ENCODE results near the gene CISD3. TPM values are rescaled to one million over a fixed set of nuclear protein-coding genes. Genes with fewer than 3 reads are reported as not detected.

The CISD3 gene
- total and polyA plus RNA-seq, 10 of the 15 experiments (the other 5 are each of a cell fraction or from before 2014, with no cell fraction given), result 2.6 to 38.1 (median 8.1) TPM

GRCh38 chr17:38702166-38702915 is 27.8 kb upstream of the CISD3 start (continued):
- TF ChIP-seq ZBTB40 (IDR thresholded peaks at IDR 0.05; ENCODE audit: borderline replicate concordance) (no peak), NR2C1 (IDR thresholded peaks at IDR 0.05) (peak; percentile 91), MTA3 (IDR thresholded peaks at IDR 0.05; ENCODE audit: borderline replicate concordance, low read length) (no peak), KAT2A (conservative IDR thresholded peaks at IDR 0.05; ENCODE audit: control insufficient read depth, low read depth, low read length) (no peak), NRF1 (conservative IDR thresholded peaks at IDR 0.05; ENCODE audit: low read depth, low read length) (no peak), EGR1 (IDR thresholded peaks at IDR 0.05; ENCODE audit: borderline replicate concordance in 1 of 2, low read depth in 2 of 2, low read length in 2 of 2) (peak in 1 of 2 experiments; percentile 30; a peak in 1 of 3 replicates), RCOR1 (conservative IDR thresholded peaks at IDR 0.05; ENCODE audit: low read depth, low read length) (peak; percentile 41; the same call in 1 of the 2 replicates), ESRRA (IDR thresholded peaks at IDR 0.05; ENCODE audit: low read length) (no peak), YY1 (IDR thresholded peaks at IDR 0.05; ENCODE audit: low read depth, low read length) (peak; percentile 50), RBBP5 (conservative IDR thresholded peaks at IDR 0.05) (no peak), WRNIP1 (IDR thresholded peaks at IDR 0.05; ENCODE audit: borderline replicate concordance, low read depth, low read length) (no peak), IKZF1 (conservative IDR thresholded peaks at IDR 0.05) (peak; percentile 96), SRF (IDR thresholded peaks at IDR 0.05; ENCODE audit: low read depth in 2 of 2, low read length in 2 of 2) (0 out of 4 replicates have a peak, but pooled peaks of 1 of the 2 experiments have one; percentile 29), CREM (IDR thresholded peaks at IDR 0.05; ENCODE audit: low read depth) (no peak), NFXL1 (IDR thresholded peaks at IDR 0.05; ENCODE audit: borderline replicate concordance) (no peak), NFIC (IDR thresholded peaks at IDR 0.05; ENCODE audit: low read depth, low read length) (no peak), POLR2AphosphoS5 (IDR thresholded peaks at IDR 0.05; ENCODE audit: low read length) (peak; percentile 74; the same call in 1 of the 2 replicates), HCFC1 (IDR thresholded peaks at IDR 0.05; ENCODE audit: low read length) (peak; percentile 39; the same call in 1 of the 2 replicates), KLF5 (IDR thresholded peaks at IDR 0.05; ENCODE audit: partially characterized antibody) (no peak), BHLHE40 (IDR thresholded peaks at IDR 0.05; ENCODE audit: borderline replicate concordance in 1 of 2, low read depth in 2 of 2, low read length in 1 of 2) (peak; percentile 22 to 78; a peak in 2 of 4 replicates), MAX (IDR thresholded peaks at IDR 0.05; ENCODE audit: low read depth, low read length) (no peak), TCF7 (IDR thresholded peaks at IDR 0.05; ENCODE audit: borderline replicate concordance) (no peak), POLR2A (IDR thresholded peaks at IDR 0.05; ENCODE audit: low read depth, low read length) (peak; percentile 90), IKZF2 (IDR thresholded peaks at IDR 0.05) (peak; percentile 88 to 89), SREBF1 (IDR thresholded peaks at IDR 0.05; ENCODE audit: low read length) (no peak), CHD2 (IDR thresholded peaks at IDR 0.05; ENCODE audit: borderline replicate concordance, low read depth, low read length) (peak; percentile 92), LARP7 (IDR thresholded peaks at IDR 0.05) (peak; percentile 84; the same call in 1 of the 2 replicates), YBX1 (IDR thresholded peaks at IDR 0.05) (no peak), SMAD5 (IDR thresholded peaks at IDR 0.05; ENCODE audit: low read depth) (peak; percentile 74), POLR2AphosphoS2 (IDR thresholded peaks at IDR 0.05; ENCODE audit: low read depth, low read length) (peak; percentile 94), CHD1 (IDR thresholded peaks at IDR 0.05; ENCODE audit: low read depth, low read length) (no peak)

Measured in GM12878 (cell line).